ENCODE data around the gene ORC1.

GRCh38 chr1:52404975-52405338 lies 734 bp upstream of the ORC1 start:
- TF ChIP-seq, protein P1, sequence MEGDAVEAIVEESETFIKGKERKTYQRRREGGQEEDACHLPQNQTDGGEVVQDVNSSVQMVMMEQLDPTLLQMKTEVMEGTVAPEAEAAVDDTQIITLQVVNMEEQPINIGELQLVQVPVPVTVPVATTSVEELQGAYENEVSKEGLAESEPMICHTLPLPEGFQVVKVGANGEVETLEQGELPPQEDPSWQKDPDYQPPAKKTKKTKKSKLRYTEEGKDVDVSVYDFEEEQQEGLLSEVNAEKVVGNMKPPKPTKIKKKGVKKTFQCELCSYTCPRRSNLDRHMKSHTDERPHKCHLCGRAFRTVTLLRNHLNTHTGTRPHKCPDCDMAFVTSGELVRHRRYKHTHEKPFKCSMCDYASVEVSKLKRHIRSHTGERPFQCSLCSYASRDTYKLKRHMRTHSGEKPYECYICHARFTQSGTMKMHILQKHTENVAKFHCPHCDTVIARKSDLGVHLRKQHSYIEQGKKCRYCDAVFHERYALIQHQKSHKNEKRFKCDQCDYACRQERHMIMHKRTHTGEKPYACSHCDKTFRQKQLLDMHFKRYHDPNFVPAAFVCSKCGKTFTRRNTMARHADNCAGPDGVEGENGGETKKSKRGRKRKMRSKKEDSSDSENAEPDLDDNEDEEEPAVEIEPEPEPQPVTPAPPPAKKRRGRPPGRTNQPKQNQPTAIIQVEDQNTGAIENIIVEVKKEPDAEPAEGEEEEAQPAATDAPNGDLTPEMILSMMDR (IDR thresholded peaks at IDR 0.05), result no peak
- TF ChIP-seq POLR2A (IDR thresholded peaks at IDR 0.05), result no peak

Measured in thyroid gland (tissue), 4 donors.